ENCODE measurements around the gene KHDC1. TPM values are rescaled to one million over a fixed set of nuclear protein-coding genes. Genes with fewer than 3 reads are reported as not detected.
"Not testable (repeated sequence)": the region's sequence is repeated elsewhere in the genome, so short reads cannot be mapped to it uniquely, and the experiment has no call there.

Gene KHDC1
- total RNA-seq, 2 donors from 2014 or later: 1.0 to 3.0 TPM

DNA sequence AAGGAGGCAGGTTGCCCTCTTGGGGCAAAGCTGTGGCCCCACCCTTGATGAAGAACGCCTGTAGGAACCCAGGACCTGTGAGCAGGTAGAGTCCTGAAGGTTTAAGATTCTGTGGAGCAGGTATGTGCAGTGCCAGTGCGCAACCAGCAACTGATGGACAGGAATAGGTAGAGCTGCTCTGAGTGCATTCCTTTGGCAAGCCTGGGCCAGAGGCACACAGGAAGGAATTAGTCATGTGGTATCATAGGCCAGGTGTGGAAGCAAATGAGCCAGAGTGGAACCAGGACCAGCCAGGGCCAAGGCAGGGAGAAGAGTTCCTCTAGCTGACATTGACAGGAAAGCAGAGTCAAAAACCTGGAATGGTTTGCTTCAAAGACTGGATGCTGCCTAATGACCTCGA lies 1.4 kb upstream of the KHDC1 start:
- H3K27ac ChIP-seq: no peak overlapping the region
- no peaks in the 10 kb centered on the region for H3K27me3 ChIP-seq
- no peaks in the 10 kb centered on the region for H3K36me3 ChIP-seq (replicated peaks in 1 of 2; ENCODE audit: insufficient read depth in 1 of 2, low read depth in 2 of 2)
- no peak for ATAC-seq
- intact Hi-C loops (cut with DNase I): no loop called here
- WGBS, 2 donors: 98 to 100% methylated on average over 3 of the region's 3 CpGs
- peak in 1 of 4 donors; percentile 17 for DNase-seq
- peaks cover 11% of the 10 kb centered on the region for H3K4me1 ChIP-seq
- TF ChIP-seq POLR2A (IDR thresholded peaks at IDR 0.05) (no peak), CTCF (IDR thresholded peaks at IDR 0.05) (no peak)
- no peak overlapping the region for H3K4me3 ChIP-seq
- H3K9me3 ChIP-seq: no peaks in the 10 kb centered on the region

GRCh38 chr6:73263570-73263909 lies 544 bp upstream of the KHDC1 start:
- no peaks in the 10 kb centered on the region for H3K36me3 ChIP-seq (replicated peaks in 1 of 2; ENCODE audit: insufficient read depth in 1 of 2, low read depth in 2 of 2)
- peak; percentile 7 for ATAC-seq
- H3K27me3 ChIP-seq: no peaks in the 10 kb centered on the region
- no peak for TF ChIP-seq CTCF (IDR thresholded peaks at IDR 0.05)
- TF ChIP-seq POLR2A (IDR thresholded peaks at IDR 0.05): no peak
- peak overlapping the region; percentile 10 to 32 for H3K4me3 ChIP-seq
- H3K9me3 ChIP-seq: no peaks in the 10 kb centered on the region
- peaks cover 11% of the 10 kb centered on the region for H3K4me1 ChIP-seq
- 32 to 38% methylated on average over 7 of the region's 7 CpGs for WGBS, 2 donors
- DNase-seq: no peak
- intact Hi-C loops (cut with DNase I): no loop called here
- peak overlapping the region in 1 of 4 donors; percentile 24 for H3K27ac ChIP-seq

DNA sequence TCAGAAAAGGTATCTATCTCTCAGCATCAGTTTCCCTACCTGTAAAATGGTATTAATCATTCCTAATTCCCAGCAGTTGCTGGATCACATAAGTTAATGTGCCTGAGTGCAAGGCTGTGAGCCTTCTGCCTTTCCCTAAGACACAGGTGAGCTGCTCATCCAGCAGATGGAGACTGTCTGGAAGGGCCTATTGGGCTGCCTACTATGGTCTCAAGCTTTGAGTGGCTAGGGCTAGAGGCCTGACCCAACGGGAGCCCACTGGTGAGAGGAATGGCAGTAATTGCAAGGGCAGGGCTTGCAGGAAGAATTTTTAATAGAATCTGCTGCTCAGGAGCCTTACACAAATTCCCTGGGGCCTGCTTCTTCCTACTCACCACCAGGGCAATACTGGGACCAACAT lies 4.3 kb downstream of the KHDC1 start:
- WGBS, 2 donors: 92 to 100% methylated on average over 1 of the region's 1 CpG
- TF ChIP-seq CTCF (IDR thresholded peaks at IDR 0.05): no peak
- H3K27me3 ChIP-seq: no peaks in the 10 kb centered on the region

GRCh38 chr6:73254323-73254722 lies 8.7 kb downstream of the KHDC1 start:
- H3K4me3 ChIP-seq; H3K27ac ChIP-seq; H3K4me1 ChIP-seq; H3K9me3 ChIP-seq; DNase-seq; ATAC-seq; intact Hi-C loops (cut with DNase I); H3K36me3 ChIP-seq (replicated peaks in 1 of 2; ENCODE audit: insufficient read depth in 1 of 2, low read depth in 2 of 2); H3K27me3 ChIP-seq: not testable (repeated sequence)
- WGBS, 2 donors: 91 to 95% methylated on average over 5 of the region's 5 CpGs

More for the DNA sequence above, 4.3 kb downstream of the KHDC1 start:
- intact Hi-C loops (cut with DNase I): no loop called here
- no peaks in the 10 kb centered on the region for H3K9me3 ChIP-seq
- H3K4me1 ChIP-seq: peaks cover 8% of the 10 kb centered on the region
- no peak overlapping the region for H3K4me3 ChIP-seq
- H3K36me3 ChIP-seq (replicated peaks in 1 of 2; ENCODE audit: insufficient read depth in 1 of 2, low read depth in 2 of 2): no peaks in the 10 kb centered on the region
- ATAC-seq (no peak), DNase-seq (no peak)
- H3K27ac ChIP-seq: no peak overlapping the region

DNA sequence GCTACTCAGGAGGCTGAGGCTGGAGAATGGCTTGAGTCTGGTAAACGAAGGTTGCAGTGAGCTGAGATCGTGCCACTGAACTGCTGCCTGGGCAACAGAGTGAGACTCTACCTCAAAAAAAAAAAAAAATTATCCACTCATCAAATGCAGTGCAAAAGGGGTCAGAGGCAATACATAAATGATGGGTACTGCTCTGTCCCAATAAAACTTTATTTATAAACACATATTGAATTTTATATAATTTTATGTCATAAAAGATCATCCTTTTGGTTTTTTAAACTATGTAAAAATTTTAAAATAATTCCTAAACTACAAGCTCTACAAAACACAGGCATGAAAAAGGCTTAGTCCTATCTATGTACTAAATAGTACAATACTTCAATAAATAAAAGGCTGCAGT lies 10.3 kb downstream of the KHDC1 start:
- 81 to 95% methylated on average over 2 of the region's 2 CpGs for WGBS, 2 donors
- H3K4me1 ChIP-seq: no peaks in the 10 kb centered on the region
- no peaks in the 10 kb centered on the region for H3K9me3 ChIP-seq
- no peak overlapping the region for H3K27ac ChIP-seq
- intact Hi-C loops (cut with DNase I): no loop called here
- TF ChIP-seq POLR2A (IDR thresholded peaks at IDR 0.05): no peak
- TF ChIP-seq CTCF (IDR thresholded peaks at IDR 0.05): no peak
- no peaks in the 10 kb centered on the region for H3K36me3 ChIP-seq (replicated peaks in 1 of 2; ENCODE audit: insufficient read depth in 1 of 2, low read depth in 2 of 2)
- DNase-seq (no peak), ATAC-seq (no peak)
- H3K27me3 ChIP-seq: no peaks in the 10 kb centered on the region
- H3K4me3 ChIP-seq: no peak overlapping the region

Data from body of pancreas (tissue), 4 donors.